GM12878 (cell line): ENCODE measurements around the gene PLCB4. TPM values are rescaled to one million over a fixed set of nuclear protein-coding genes. Genes with fewer than 3 reads are reported as not detected.

Experiments used
- ATAC-seq: fragments of 200-7000 bp; cut with Tn5 transposase; 3 replicates; pipeline ENCODE4 v1.9.1; 2020; ENCODE audit warnings: mild to moderate bottlenecking, moderate library complexity
- BruUV-seq: library from RNA; stranded (reverse); fragments of 400-500 nt; replicated peaks from 2 replicates; lab custom pipeline; 2021; lab: Mats Ljungman, UMichigan
- CTCF ChIA-PET: fragments of 300-600 bp; sonication (Branson Sonifier 250); formaldehyde crosslinking; extraction: SDS; loops from one replicate; lab custom pipeline; 2021; ENCODE audit warnings: inconsistent platforms; lab: Yijun Ruan, JAX
- POLR2A ChIA-PET: fragments of 350-600 bp; formaldehyde crosslinking; extraction: SDS; loops from one replicate; lab custom pipeline; 2021; ENCODE audit warnings: inconsistent platforms; lab: Charles Lee
- RAD21 ChIA-PET: fragments of 300-600 bp; sonication (Branson Sonifier 250); formaldehyde crosslinking; loops from one replicate; lab custom pipeline; 2023; ENCODE audit warnings: antibody characterized with exemption; ENCODE audit not compliant: unreplicated experiment; lab: Charles Lee
- SMC1A ChIA-PET: fragments of 300-600 bp; sonication (Branson Sonifier 250); formaldehyde crosslinking; loops from one replicate; lab custom pipeline; 2023; ENCODE audit not compliant: unreplicated experiment, uncharacterized antibody; lab: Charles Lee
- DNase-seq: peaks from one replicate; pipeline ENCODE4 v3.0.0-alpha.2; 2011; ENCODE audit warnings: low read depth, low spot score
- FAIRE-seq: peaks from 3 replicates; lab custom pipeline; 2011; peaks lifted over from hg19 to GRCh38; lab: Jason Lieb, UNC
- H2AFZ ChIP-seq: 2 replicates; pipeline ENCODE4 v1.6.0; 2011; ENCODE audit warnings: low read depth, low read length, control low read depth; ENCODE audit not compliant: control insufficient read depth
- H3K27ac ChIP-seq: 2 replicates; pipeline ENCODE4 v1.5.1; 2011; ENCODE audit warnings: control low read depth; ENCODE audit not compliant: control insufficient read depth, insufficient read depth
- H3K27me3 ChIP-seq, 2 experiments: replicated peaks in 1 of 2; 2 replicates each; pipeline versions ENCODE4 v1.6.0 to v1.6.1; 2011; ENCODE audit warnings: low read length in 1 of 2; ENCODE audit not compliant: control insufficient read depth in 2 of 2, insufficient read depth in 2 of 2
- H3K36me3 ChIP-seq, 2 experiments: 2 replicates each; pipeline ENCODE4 v1.5.1; 2011; ENCODE audit warnings: low read length in 1 of 2; ENCODE audit not compliant: control insufficient read depth in 2 of 2, insufficient read depth in 2 of 2
- H3K4me1 ChIP-seq: 2 replicates; pipeline ENCODE4 v1.6.1; 2011; ENCODE audit warnings: mild to moderate bottlenecking, low read length, moderate library complexity, mixed read lengths; ENCODE audit not compliant: control insufficient read depth, insufficient read depth
- H3K4me2 ChIP-seq: 2 replicates; pipeline ENCODE4 v1.6.0; 2011; ENCODE audit warnings: control low read depth; ENCODE audit not compliant: control insufficient read depth, insufficient read depth
- H3K4me3 ChIP-seq: fragments of 200-600 bp; sonication (generic); 2 replicates; pipeline ENCODE4 v1.5.1; 2016
- H3K79me2 ChIP-seq: 2 replicates; pipeline ENCODE4 v1.6.0; 2011; ENCODE audit warnings: low read length; ENCODE audit not compliant: control insufficient read depth, insufficient read depth
- H3K9ac ChIP-seq: 2 replicates; pipeline ENCODE4 v1.8.0; 2011; ENCODE audit warnings: low read length, control low read depth, mixed read lengths; ENCODE audit not compliant: control insufficient read depth, insufficient read depth
- H3K9me3 ChIP-seq: replicated peaks from 3 replicates; pipeline ENCODE4 v1.5.1; 2011; ENCODE audit warnings: mild to moderate bottlenecking, low read length; ENCODE audit not compliant: control insufficient read depth, insufficient read depth
- H4K20me1 ChIP-seq: 2 replicates; pipeline ENCODE4 v1.6.0; 2011; ENCODE audit not compliant: control insufficient read depth, insufficient read depth
- CBFB ChIP-seq: IDR thresholded peaks from 2 replicates; pipeline ENCODE4 v1.6.1; 2016; ENCODE audit warnings: antibody characterized with exemption, low read depth
- EP300 ChIP-seq, 2 experiments: fragments of 150-350 bp in 1 of 2; IDR thresholded peaks; 2 replicates each; pipeline ENCODE4 v1.6.1; 2011 to 2012; ENCODE audit warnings: low read depth in 2 of 2, low read length in 2 of 2, borderline replicate concordance in 1 of 2, improper control_type of control experiment in 1 of 2, inconsistent platforms in 1 of 2; ENCODE audit not compliant: control insufficient read depth in 1 of 2
- HDAC2 ChIP-seq: fragments of 200-600 bp; sonication (generic); IDR thresholded peaks from 2 replicates; pipeline ENCODE4 v1.6.1; 2017
- IRF4 ChIP-seq: IDR thresholded peaks from 2 replicates; pipeline ENCODE4 v1.6.1; 2011; ENCODE audit warnings: low read depth, low read length
- MEF2A ChIP-seq: IDR thresholded peaks from 2 replicates; pipeline ENCODE4 v1.6.1; 2011; ENCODE audit warnings: low read depth, mild to moderate bottlenecking, low read length, moderate library complexity; ENCODE audit not compliant: insufficient read depth
- MEF2B ChIP-seq: fragments of 450-650 bp; IDR thresholded peaks from 2 replicates; pipeline ENCODE4 v1.6.1; 2018; ENCODE audit warnings: mild to moderate bottlenecking, moderate library complexity; ENCODE audit not compliant: partially characterized antibody, poor library complexity, severe bottlenecking
- MXI1 ChIP-seq: fragments of 150-350 bp; IDR thresholded peaks from 2 replicates; pipeline ENCODE4 v1.6.1; 2011; ENCODE audit warnings: low read depth, mild to moderate bottlenecking, inconsistent platforms, low read length, improper control_type of control experiment
- SMAD1 ChIP-seq: fragments of 450-650 bp; IDR thresholded peaks from 2 replicates; pipeline ENCODE4 v1.6.1; 2018; ENCODE audit warnings: mild to moderate bottlenecking, low read depth; ENCODE audit not compliant: partially characterized antibody
- SMC3 ChIP-seq: IDR thresholded peaks from 2 replicates; pipeline ENCODE4 v1.6.1; 2011; ENCODE audit warnings: low read length, improper control_type of control experiment, borderline replicate concordance
- SUPT20H ChIP-seq: IDR thresholded peaks from 2 replicates; pipeline ENCODE4 v1.6.1; 2011; ENCODE audit warnings: low read depth, mild to moderate bottlenecking, low read length, moderate library complexity, borderline replicate concordance; ENCODE audit not compliant: control insufficient read depth
- WRNIP1 ChIP-seq: IDR thresholded peaks from 2 replicates; pipeline ENCODE4 v1.6.1; 2011; ENCODE audit warnings: low read depth, low read length, improper control_type of control experiment, borderline replicate concordance
- ZNF384 ChIP-seq: IDR thresholded peaks from 2 replicates; pipeline ENCODE4 v1.6.1; 2012; ENCODE audit warnings: low read depth, mild to moderate bottlenecking, low read length, improper control_type of control experiment, borderline replicate concordance
- WGBS: methylation state at CpG from one replicate; pipeline ENCODE4 v1.1.6; 2016; ENCODE audit warnings: low lambda C conversion rate; ENCODE audit not compliant: insufficient replicate concordance, insufficient coverage; ENCODE audit errors: missing lambda C conversion rate; 5-methylcytosine and 5-hydroxymethylcytosine counted together
- in situ Hi-C: fragments of 300-500 bp; cut with MboI; formaldehyde crosslinking; loops from 9 replicates; pipeline ENCODE4 v1.14.3; 2018; ENCODE audit warnings: mixed read lengths
- intact Hi-C: fragments of 100-400 bp; cut with micrococcal nuclease; formaldehyde crosslinking; loops from one replicate; pipeline ENCODE4 v1.14.2; 2022; ENCODE audit not compliant: unreplicated experiment
- polyA plus RNA-seq, 11 experiments: library from polyadenylated mRNA; depleted of rRNA in 4 of 11; unstranded in 6 of 11; stranded (reverse) in 5 of 11; fragments of >200 nt; fragmentation: Nextera tagmentation in 4 of 11; fragmentation: Illumina TruSeq in 1 of 11; extraction: Ambion mirVana in 4 of 11; extraction: Trizol in 1 of 11; gene quantifications; 1 replicate in 1 of 11; 2 replicates in 10 of 11; pipeline versions ENCODE4 v1.2.1 to v1.2.3, GENCODE V29; 2011 to 2016; ENCODE audit warnings: inconsistent platforms in 2 of 11, missing spikeins in 2 of 11, low read depth in 1 of 11
- total RNA-seq, 4 experiments: library from RNA; depleted of rRNA in 3 of 4; stranded (reverse); fragments of >200 nt in 3 of 4; fragmentation: Illumina TruSeq in 1 of 4; extraction: Trizol in 1 of 4; gene quantifications; 2 replicates each; pipeline versions ENCODE4 v1.2.1 to v1.2.3, GENCODE V29; 2013 to 2021
- TF ChIP-seq, protein P1 (sequence below): fragments of 450-650 bp; conservative IDR thresholded peaks from 2 replicates; pipeline ENCODE4 v1.6.1; 2017; ENCODE audit warnings: mild to moderate bottlenecking, moderate library complexity

The PLCB4 gene
- total and polyA plus RNA-seq, 10 of the 15 experiments (the other 5 are each of a cell fraction or from before 2014, with no cell fraction given) = not detected

DNA sequence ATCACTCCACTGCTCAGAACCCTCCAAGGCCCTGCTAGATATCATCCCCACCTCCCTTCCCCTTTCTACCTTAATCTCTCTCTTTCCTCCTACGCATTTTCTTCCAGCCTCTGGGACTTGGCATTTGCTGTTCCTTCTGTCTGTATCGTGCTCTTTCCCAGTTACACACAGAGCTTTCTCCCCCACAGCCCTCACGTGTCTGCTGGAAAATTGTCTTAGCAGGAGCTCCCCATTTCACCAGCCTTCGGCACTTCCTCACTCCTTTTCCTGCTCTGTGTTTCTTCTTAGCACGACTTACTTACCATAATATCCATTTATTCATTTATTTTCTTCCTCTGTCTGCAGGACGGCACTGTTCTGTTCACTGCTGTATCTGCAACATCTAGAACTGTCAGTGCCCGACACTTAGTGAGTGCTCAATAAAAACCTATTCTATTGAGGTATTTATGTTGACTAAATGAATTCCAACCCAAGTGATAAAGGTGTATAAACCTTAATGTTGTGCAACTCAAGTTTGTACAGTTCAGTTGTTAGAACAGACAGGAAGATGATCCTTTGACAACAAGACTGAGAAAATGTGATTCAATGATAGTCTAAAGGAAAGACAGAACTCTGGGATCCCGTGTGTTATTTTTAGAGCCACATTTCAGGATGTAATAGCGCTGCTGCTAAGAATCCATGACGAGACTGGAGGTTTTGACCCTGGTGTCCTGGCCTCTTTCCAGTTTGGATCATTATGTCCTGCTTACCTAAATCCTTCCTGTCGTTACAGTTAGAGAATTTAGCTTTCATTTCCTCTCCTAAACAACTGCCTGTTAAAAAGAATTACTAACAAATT, 275.4 kb downstream of the PLCB4 start:
- no peak overlapping the region for H3K9ac ChIP-seq
- ATAC-seq = no peak
- no peak overlapping the region for H2AFZ ChIP-seq
- no TSS peak for BruUV-seq
- H3K36me3 ChIP-seq = no peaks in the 10 kb centered on the region
- no peaks in the 10 kb centered on the region for H3K4me1 ChIP-seq
- TF ChIP-seq EP300 (IDR thresholded peaks at IDR 0.05; ENCODE audit: borderline replicate concordance in 1 of 2, control insufficient read depth in 1 of 2, low read depth in 2 of 2, low read length in 2 of 2) = no peak
- no peak for TF ChIP-seq CBFB
- no peak for TF ChIP-seq WRNIP1
- no peak for TF ChIP-seq MEF2B
- no peak for TF ChIP-seq IRF4
- TF ChIP-seq SUPT20H = no peak
- no peak for TF ChIP-seq SMC3
- no peak for TF ChIP-seq MEF2A
- no peak for TF ChIP-seq SMAD1
- TF ChIP-seq, protein P1, sequence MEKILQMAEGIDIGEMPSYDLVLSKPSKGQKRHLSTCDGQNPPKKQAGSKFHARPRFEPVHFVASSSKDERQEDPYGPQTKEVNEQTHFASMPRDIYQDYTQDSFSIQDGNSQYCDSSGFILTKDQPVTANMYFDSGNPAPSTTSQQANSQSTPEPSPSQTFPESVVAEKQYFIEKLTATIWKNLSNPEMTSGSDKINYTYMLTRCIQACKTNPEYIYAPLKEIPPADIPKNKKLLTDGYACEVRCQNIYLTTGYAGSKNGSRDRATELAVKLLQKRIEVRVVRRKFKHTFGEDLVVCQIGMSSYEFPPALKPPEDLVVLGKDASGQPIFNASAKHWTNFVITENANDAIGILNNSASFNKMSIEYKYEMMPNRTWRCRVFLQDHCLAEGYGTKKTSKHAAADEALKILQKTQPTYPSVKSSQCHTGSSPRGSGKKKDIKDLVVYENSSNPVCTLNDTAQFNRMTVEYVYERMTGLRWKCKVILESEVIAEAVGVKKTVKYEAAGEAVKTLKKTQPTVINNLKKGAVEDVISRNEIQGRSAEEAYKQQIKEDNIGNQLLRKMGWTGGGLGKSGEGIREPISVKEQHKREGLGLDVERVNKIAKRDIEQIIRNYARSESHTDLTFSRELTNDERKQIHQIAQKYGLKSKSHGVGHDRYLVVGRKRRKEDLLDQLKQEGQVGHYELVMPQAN = no peak
- TF ChIP-seq HDAC2 = no peak
- TF ChIP-seq MXI1 = no peak
- no peak for TF ChIP-seq ZNF384
- H3K79me2 ChIP-seq = no peaks in the 10 kb centered on the region
- H3K9me3 ChIP-seq = no peaks in the 10 kb centered on the region
- in situ Hi-C loops = no loop called here
- POLR2A ChIA-PET = no interaction called here
- no peaks in the 10 kb centered on the region for H4K20me1 ChIP-seq
- H3K27ac ChIP-seq = no peak overlapping the region
- RAD21 ChIA-PET = no interaction called here
- SMC1A ChIA-PET = interaction anchor here (1.4 kb wide), 1 partner anchor 10 kb away, joined by 5 read pairs; no protein-coding TSS in a partner anchor
- H3K4me2 ChIP-seq = no peak overlapping the region
- 16% methylated on average over 11 of the region's 11 CpGs for WGBS
- intact Hi-C loops = no loop called here
- CTCF ChIA-PET = interaction anchor here (1.5 kb wide), 1 partner anchor 15 kb away, joined by 4 read pairs; no protein-coding TSS in a partner anchor
- H3K27me3 ChIP-seq = no peaks in the 10 kb centered on the region; a peak in 2 of 4 replicates
- DNase-seq = no peak
- no peak for FAIRE-seq
- no peak overlapping the region for H3K4me3 ChIP-seq
